NCI-H1930 (cell line): ENCODE results near the gene PDS5A.
"Not testable (repeated sequence)": the region's sequence is repeated elsewhere in the genome, so short reads cannot be mapped to it uniquely, and the experiment has no call there.

ENCODE experiments used
- DNase-seq, 2 experiments: peaks; one replicate each; lab custom pipeline; 2025; lab: John Stamatoyannopoulos, UW

The PDS5A gene

GRCh38 chr4:39825090-39825489, 152.6 kb downstream of the PDS5A start:
- no peak for DNase-seq

- peak in 1 of 2 experiments; percentile 3 for DNase-seq
These were observed 154.5 kb downstream of the PDS5A start for GRCh38 chr4:39823191-39823590.

DNA sequence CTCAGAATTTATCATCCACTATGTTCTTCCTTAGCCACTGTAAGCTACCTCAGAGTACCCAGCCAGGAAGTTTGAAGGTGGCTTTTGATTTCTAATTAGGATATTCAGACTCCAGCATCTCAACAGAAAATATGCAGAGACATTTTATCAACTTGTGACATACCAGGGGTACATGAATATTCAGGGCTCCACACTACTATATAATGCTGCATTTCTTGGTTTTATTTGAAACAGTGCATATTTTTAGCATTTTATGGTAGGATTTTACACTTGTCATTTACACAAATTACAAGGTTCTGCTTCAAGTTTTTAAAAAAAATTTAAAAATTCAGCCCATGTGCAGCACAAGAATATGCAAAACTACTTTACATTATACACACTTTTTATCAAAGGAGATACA, 155.0 kb downstream of the PDS5A start:
- no peak for DNase-seq

DNA sequence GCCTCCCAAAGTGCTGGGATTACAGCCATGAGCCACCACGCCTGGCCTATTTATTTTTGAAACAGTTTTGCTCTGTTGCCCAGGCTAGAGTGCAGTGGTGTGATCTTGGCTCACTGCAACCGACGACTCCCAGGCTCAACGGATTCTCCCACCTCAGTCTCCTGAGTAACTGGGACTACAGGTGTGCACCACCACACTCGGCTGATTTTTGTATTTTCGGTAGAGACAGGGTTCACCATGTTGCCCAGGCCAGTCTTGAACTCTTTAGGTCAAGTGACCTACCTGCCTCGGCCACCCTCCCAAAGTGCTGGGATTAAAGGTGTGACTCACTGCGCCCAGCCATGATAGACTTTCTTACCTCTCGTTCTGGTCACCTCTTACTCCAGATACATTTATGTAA, 155.8 kb downstream of the PDS5A start:
- no peak for DNase-seq

- DNase-seq, result no peak
These were observed 157.5 kb downstream of the PDS5A start for GRCh38 chr4:39820186-39820585.

- no peak for DNase-seq
These were observed 159.1 kb downstream of the PDS5A start for GRCh38 chr4:39818646-39819045.

DNA sequence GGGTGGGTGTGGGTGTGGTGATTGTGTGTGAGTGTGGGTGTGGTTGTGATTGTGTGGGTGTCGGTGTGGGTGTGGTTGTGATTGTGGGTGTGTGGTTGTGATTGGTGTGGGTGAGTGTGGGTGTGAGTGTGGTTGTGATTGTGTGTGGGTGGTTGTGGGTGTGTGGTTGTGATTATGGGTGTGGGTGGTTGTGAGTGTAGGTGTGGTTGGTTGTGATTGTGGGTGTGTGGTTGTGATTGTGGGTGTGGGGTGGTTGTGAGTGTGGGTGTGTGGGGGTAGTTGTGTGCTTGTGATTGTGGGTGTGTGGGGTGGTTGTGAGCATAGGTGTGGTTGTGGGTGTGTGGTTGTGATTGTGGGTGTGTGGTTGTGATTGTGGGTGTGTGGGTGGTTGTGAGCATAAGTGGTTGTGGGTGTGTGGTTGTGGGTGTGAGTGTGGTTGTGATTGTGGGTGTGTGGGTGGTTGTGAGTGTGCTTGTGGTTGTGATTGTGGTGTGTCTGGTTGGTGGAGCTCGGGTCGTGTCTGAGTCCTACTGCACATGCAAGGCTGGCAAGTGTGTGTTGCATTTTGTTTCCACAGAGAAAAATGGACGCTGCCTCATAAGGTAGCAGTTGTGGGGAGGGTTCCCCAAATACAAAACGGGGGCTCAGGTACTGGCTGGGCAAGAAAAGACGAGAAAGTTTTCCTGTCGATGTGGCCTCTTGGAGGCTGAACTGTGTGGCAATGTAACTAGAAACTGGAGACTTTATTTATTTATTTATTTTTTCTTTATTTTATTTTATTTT, 163.1 kb downstream of the PDS5A start:
- DNase-seq, result no peak

GRCh38 chr4:39813761-39814160, 163.9 kb downstream of the PDS5A start:
- not testable (repeated sequence) for DNase-seq

DNA sequence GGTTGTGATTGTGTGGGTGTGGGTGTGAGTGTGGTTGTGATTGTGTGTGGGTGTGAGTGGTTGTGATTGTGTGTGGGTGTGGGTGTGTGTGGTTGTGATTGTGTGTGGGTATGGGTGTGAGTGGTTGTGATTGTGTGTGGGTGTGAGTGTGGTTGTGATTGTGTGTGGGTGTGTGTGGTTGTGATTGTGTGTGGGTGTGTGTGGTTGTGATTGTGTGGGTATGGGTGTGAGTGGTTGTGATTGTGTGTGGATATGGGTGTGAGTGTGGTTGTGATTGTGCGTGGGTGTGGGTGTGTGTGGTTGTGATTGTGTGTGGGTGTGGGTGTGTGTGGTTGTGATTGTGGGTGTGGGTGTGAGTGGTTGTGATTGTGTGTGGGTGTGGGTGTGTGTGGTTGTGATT, 164.7 kb downstream of the PDS5A start:
- not testable (repeated sequence) for DNase-seq

- no peak for DNase-seq
These were observed 165.2 kb downstream of the PDS5A start for GRCh38 chr4:39812500-39812899.

- no peak for DNase-seq
These were observed 169.4 kb downstream of the PDS5A start for GRCh38 chr4:39808231-39808749.

- DNase-seq, result no peak
These were observed 175.7 kb downstream of the PDS5A start for GRCh38 chr4:39802005-39802404.

DNA sequence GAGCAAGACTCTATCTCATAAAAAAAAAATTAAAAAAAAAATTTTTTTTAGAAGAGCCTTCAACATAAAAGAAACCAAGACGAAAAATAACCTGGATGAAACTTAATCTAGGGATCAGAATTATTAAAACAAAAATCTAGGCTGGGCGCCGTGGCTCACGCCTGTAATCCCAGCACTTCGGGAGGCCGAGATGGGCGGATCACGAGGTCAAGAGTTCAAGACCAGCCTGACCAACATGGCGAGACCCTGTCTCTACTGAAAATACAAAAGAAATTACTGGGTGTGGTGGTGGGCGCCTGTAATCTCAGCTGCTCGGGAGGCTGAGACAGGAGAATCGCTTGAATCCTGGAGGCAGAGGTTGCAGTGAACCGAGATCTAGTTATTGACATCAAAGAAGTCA, 184.7 kb downstream of the PDS5A start:
- DNase-seq, result not testable (repeated sequence)

DNA sequence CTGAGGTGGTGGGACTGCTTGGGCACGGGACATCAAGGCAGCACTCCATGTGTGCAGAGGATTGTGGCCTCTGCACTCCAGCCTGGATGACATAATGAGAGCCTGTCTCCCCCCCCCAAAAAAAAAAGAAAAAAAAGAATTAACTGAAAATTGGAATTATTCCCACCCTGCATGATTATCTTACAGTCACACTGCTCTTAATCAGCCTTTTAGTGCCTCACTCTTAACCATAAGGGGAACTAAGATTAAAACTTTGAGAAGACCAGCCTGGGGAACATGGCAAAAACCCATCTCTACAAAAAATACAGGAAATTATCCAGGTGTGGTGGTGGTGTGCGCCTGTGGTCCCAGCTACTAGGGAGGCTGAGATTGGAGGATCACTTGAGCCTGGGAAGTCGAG, 185.2 kb downstream of the PDS5A start:
- DNase-seq, result no peak

GRCh38 chr4:39792128-39792527, 185.6 kb downstream of the PDS5A start:
- DNase-seq, result no peak

DNA sequence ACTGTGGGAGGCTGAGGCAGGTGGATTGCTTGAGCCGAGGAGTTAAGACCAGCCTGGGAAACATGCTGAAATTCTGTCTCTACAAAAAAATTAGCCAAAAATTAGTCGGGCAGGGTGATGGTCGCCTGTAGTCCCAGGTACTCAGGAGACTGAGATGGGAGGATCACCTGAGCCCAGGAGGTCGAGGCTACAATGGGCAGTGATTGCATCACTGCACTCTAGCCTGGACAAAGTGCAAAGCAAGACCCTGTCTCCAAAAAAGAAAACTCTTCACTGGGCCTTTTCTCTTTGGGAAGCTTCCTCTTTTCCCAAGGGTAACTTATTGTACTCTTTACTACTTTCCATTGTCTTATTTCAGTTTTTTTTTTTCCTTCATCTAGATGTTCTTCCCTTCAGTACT, 190.9 kb downstream of the PDS5A start:
- DNase-seq, result no peak

- DNase-seq, result no peak
These were observed 192.6 kb downstream of the PDS5A start for GRCh38 chr4:39785083-39785482.

GRCh38 chr4:39781988-39782387, 195.7 kb downstream of the PDS5A start:
- not testable (repeated sequence) for DNase-seq
